AG04450 (cell line): ENCODE data around the gene FAT4. TPM values are rescaled to one million over a fixed set of nuclear protein-coding genes. Genes with fewer than 3 reads are reported as not detected.

Source experiments
- CTCF ChIA-PET: fragments of 300-600, 350-600 bp; formaldehyde crosslinking; extraction: SDS; loops from one replicate; lab custom pipeline; 2022; ENCODE audit warnings: antibody characterized with exemption, inconsistent platforms; lab: Charles Lee
- POLR2A ChIA-PET: fragments of 350-600 bp; formaldehyde crosslinking; extraction: SDS; loops from one replicate; lab custom pipeline; 2021; ENCODE audit warnings: antibody characterized with exemption, inconsistent platforms; lab: Yijun Ruan, JAX
- DNase-seq: peaks from one replicate; pipeline ENCODE4 v3.0.0-alpha.2; 2011; ENCODE audit warnings: low read depth, low spot score
- H3K27ac ChIP-seq: one replicate; pipeline ENCODE4 v1.5.1; 2012; ENCODE audit warnings: low read depth, low read length, control low read depth
- H3K27me3 ChIP-seq: one replicate; pipeline ENCODE4 v1.6.0; 2012; ENCODE audit warnings: low read length; ENCODE audit not compliant: control insufficient read depth, insufficient read depth
- H3K4me3 ChIP-seq: 2 replicates; pipeline ENCODE4 v1.5.1; 2011; ENCODE audit warnings: mild to moderate bottlenecking, low read depth, low read length, control low read depth
- H3K9me3 ChIP-seq: 2 replicates; pipeline ENCODE4 v1.5.1; 2012; ENCODE audit warnings: low read length; ENCODE audit not compliant: control insufficient read depth, insufficient read depth
- polyA plus RNA-seq: library from polyadenylated mRNA; depleted of rRNA; stranded (reverse); fragments of >200 nt; gene quantifications from 2 replicates; pipeline ENCODE4 v1.2.3, GENCODE V29; 2011
- TF ChIP-seq, protein P1 (sequence below): IDR thresholded peaks from 2 replicates; pipeline ENCODE4 v1.5.1; 2011; ENCODE audit warnings: low read depth, low read length, control low read depth, inconsistent platforms

FAT4 gene
- polyA plus RNA-seq, 1 experiment: 18.0 TPM

DNA sequence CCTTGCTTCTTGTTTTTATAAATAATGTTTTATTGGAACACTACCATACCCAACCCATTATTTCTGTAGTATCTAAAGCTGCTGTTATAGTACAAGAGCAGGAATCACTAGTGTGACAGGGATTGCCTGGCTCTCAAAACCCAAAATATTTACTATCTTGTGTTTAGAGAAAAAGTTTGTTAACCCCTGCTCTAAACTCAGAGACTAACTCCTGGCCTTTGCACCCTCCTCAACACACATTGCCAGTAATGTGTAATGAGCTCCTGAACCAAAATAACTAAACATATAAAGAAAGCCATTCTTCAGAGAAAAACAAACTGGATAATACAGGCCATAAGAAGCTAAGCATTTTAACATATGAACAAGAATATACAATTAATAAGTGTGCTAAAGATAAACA, 8.2 kb upstream of the FAT4 start:
- no peak overlapping the region for H3K27ac ChIP-seq
- ChIA-PET POLR2A (no interaction called here), CTCF (no interaction called here)
- H3K4me3 ChIP-seq: no peak overlapping the region
- peaks cover 4% of the 10 kb centered on the region for H3K9me3 ChIP-seq
- no peak for DNase-seq
- no peaks in the 10 kb centered on the region for H3K27me3 ChIP-seq
- TF ChIP-seq, protein P1, sequence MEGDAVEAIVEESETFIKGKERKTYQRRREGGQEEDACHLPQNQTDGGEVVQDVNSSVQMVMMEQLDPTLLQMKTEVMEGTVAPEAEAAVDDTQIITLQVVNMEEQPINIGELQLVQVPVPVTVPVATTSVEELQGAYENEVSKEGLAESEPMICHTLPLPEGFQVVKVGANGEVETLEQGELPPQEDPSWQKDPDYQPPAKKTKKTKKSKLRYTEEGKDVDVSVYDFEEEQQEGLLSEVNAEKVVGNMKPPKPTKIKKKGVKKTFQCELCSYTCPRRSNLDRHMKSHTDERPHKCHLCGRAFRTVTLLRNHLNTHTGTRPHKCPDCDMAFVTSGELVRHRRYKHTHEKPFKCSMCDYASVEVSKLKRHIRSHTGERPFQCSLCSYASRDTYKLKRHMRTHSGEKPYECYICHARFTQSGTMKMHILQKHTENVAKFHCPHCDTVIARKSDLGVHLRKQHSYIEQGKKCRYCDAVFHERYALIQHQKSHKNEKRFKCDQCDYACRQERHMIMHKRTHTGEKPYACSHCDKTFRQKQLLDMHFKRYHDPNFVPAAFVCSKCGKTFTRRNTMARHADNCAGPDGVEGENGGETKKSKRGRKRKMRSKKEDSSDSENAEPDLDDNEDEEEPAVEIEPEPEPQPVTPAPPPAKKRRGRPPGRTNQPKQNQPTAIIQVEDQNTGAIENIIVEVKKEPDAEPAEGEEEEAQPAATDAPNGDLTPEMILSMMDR: no peak

DNA sequence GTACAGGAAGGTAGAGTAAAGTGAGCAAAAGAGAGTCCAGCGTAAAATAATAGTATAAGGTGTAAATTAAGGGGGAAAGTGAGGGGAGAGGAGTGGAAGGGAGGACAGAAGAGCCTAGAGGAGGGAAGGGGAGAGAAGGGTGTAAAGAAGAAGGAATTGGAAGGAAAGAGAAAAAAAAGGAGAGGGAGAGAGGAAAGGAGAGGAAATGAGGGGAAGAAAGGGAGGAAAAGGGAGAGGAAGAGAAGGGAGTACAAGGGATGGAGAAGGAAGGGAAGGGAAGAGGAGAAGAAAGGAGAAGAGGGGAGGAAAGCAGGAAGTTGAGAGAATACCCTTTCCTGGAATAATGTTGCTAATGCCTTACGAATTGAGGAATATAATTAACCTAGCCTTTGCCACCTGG, 3.3 kb upstream of the FAT4 start:
- TF ChIP-seq, protein P1: no peak

DNA sequence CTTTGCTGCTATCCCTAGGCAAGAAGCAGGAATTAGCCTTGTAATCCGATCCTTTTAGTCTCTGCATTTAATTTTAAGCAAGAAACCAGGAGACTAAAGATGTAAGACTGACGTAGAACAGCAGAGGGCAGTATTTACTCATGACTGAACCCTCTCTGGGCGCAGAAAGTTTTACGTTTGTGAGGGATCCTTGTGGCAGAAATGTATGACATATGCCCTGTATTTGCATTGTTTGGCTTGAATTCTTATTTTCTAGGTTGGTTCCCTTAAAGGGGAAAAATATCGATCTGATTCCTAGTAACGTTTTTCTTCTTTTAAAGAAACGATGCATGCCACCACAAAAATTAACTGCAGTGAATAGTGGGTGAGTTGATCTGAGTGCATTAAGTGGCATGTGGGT, 1.3 kb upstream of the FAT4 start:
- H3K27me3 ChIP-seq: no peaks in the 10 kb centered on the region
- ChIA-PET POLR2A (interaction anchor here (0.7 to 1.8 kb wide), 3 partner anchors 76 to 1481 kb away, joined by 3 to 5 read pairs (median 3); no protein-coding TSS in a partner anchor), CTCF (interaction anchor here (0.6 to 2.3 kb wide), 42 partner anchors 8 to 1578 kb away, joined by 3 to 14 read pairs (median 3); no protein-coding TSS in a partner anchor)
- H3K27ac ChIP-seq: no peak overlapping the region
- H3K4me3 ChIP-seq: no peak overlapping the region
- DNase-seq: peak; percentile 83
- TF ChIP-seq, protein P1: peak; percentile 92
- H3K9me3 ChIP-seq: peaks cover 4% of the 10 kb centered on the region

More for the DNA sequence above, 3.3 kb upstream of the FAT4 start:
- H3K4me3 ChIP-seq: no peak overlapping the region
- H3K9me3 ChIP-seq: peaks cover 4% of the 10 kb centered on the region
- CTCF ChIA-PET: interaction anchor here (1.7 kb wide), 1 partner anchor 440 kb away, joined by 6 read pairs; no protein-coding TSS in a partner anchor
- DNase-seq: no peak
- POLR2A ChIA-PET: no interaction called here
- no peak overlapping the region for H3K27ac ChIP-seq
- no peaks in the 10 kb centered on the region for H3K27me3 ChIP-seq

DNA sequence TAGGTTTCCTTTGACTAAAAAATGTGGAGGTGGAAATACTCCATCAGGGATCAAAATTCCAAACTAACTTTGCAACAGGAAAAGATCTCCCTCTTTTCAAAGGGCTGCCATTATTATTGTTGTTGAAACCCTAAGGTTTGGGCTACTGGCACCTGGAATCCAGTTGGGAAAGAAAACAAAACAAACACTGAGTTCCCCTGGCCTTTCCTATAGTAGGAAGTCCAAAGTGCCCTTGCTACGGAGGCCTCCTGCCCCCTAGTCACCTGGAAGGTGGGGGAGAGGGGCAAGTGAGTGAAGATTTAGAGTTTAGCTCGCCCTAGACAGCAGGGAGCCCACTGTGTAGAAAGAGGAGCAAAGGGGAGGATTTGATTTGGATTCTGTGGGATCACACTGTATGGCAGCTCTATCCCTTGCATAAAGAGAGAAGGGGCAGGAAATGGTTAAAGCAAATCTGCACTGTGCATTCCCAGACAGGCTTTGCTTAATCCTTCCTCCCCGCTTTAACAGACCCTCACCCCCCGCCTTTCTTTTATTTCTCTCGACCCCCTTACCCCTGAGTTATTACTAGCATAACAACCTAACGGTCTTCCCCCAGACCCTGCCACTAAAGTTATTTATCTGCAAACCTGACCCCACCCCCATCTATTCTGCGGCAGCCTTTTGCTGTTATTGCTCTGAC, 627 bp upstream of the FAT4 start:
- TF ChIP-seq, protein P1: no peak
- DNase-seq: no peak
- Histone ChIP-seq H3K27ac (peak overlapping the region; percentile 47), H3K27me3 (no peaks in the 10 kb centered on the region), H3K4me3 (peak overlapping the region; percentile 51), H3K9me3 (peaks cover 4% of the 10 kb centered on the region)
- POLR2A ChIA-PET: interaction anchor here (0.7 to 1.8 kb wide), 11 partner anchors 55 to 1603 kb away, joined by 3 to 9 read pairs (median 3); no protein-coding TSS in a partner anchor
- CTCF ChIA-PET: interaction anchor here (0.6 to 2.3 kb wide), 38 partner anchors 9 to 1578 kb away, joined by 3 to 14 read pairs (median 3); no protein-coding TSS in a partner anchor
